Fibroblast of pulmonary artery (primary cell): ENCODE results near the gene GRM3.

Source experiments
- DNase-seq: peaks from one replicate; pipeline ENCODE4 v3.0.0-alpha.2; 2010; ENCODE audit warnings: low read depth
- H3K4me3 ChIP-seq: replicated peaks from 2 replicates; pipeline ENCODE4 v1.5.1; 2011; ENCODE audit warnings: low read depth, mild to moderate bottlenecking, control low read depth, low read length, moderate library complexity
- CTCF ChIP-seq: IDR thresholded peaks from 2 replicates; pipeline ENCODE4 v1.5.1; 2011; ENCODE audit warnings: mild to moderate bottlenecking, control low read depth, low read length, inconsistent platforms; ENCODE audit errors: missing control alignments

Gene GRM3

GRCh38 chr7:86814661-86815379 is 171.1 kb downstream of the GRM3 start:
- peak; percentile 3 for DNase-seq
- TF ChIP-seq CTCF = peak; percentile 33
- H3K4me3 ChIP-seq = no peak overlapping the region

- no peak overlapping the region for H3K4me3 ChIP-seq
- DNase-seq = no peak
- TF ChIP-seq CTCF = no peak
These were observed 171.8 kb downstream of the GRM3 start for GRCh38 chr7:86815556-86815955.

- no peak for DNase-seq
- no peak overlapping the region for H3K4me3 ChIP-seq
- no peak for TF ChIP-seq CTCF
These were observed 175.2 kb downstream of the GRM3 start for GRCh38 chr7:86818903-86819302.

- no peak for DNase-seq
- no peak overlapping the region for H3K4me3 ChIP-seq
- TF ChIP-seq CTCF = no peak
These were observed 180.1 kb downstream of the GRM3 start for GRCh38 chr7:86823769-86824168.

- no peak for TF ChIP-seq CTCF
- H3K4me3 ChIP-seq = no peak overlapping the region
- no peak for DNase-seq
These were observed 181.6 kb downstream of the GRM3 start for GRCh38 chr7:86825264-86825663.

GRCh38 chr7:86826948-86827347 is 183.2 kb downstream of the GRM3 start:
- no peak for DNase-seq
- no peak for TF ChIP-seq CTCF

GRCh38 chr7:86833360-86833759 is 189.7 kb downstream of the GRM3 start:
- no peak for TF ChIP-seq CTCF
- DNase-seq = no peak

More at GRCh38 chr7:86826948-86827347, 183.2 kb downstream of the GRM3 start:
- H3K4me3 ChIP-seq = no peak overlapping the region

More at GRCh38 chr7:86833360-86833759, 189.7 kb downstream of the GRM3 start:
- H3K4me3 ChIP-seq = no peak overlapping the region
